Esophagus mucosa (tissue), 1 donor: ENCODE results near the gene ADSS2. TPM values are rescaled to one million over a fixed set of nuclear protein-coding genes. Genes with fewer than 3 reads are reported as not detected.
"Not testable (repeated sequence)": the region's sequence is repeated elsewhere in the genome, so short reads cannot be mapped to it uniquely, and the experiment has no call there.

ENCODE experiments used
- ATAC-seq: fragments of 200-7000 bp; cut with Tn5 transposase; one replicate; pipeline ENCODE4 v1.9.1; 2020
- total RNA-seq: library from RNA; stranded (reverse); gene quantifications from one replicate; pipeline ENCODE4 v1.2.4, GENCODE V29; 2023
- donor health status: DM: yes; HTN: yes; CAD: no.

ADSS2 gene
- total RNA-seq, 1 donor from 2014 or later = 26.3 TPM

- peak; percentile 79 for ATAC-seq
Measured at GRCh38 chr1:244395965-244396364, 55.7 kb downstream of the ADSS2 start.

- ATAC-seq = peak; percentile 25
Measured at GRCh38 chr1:244394826-244395765, 56.6 kb downstream of the ADSS2 start.

- ATAC-seq = no peak
Measured at GRCh38 chr1:244394346-244394745, 57.4 kb downstream of the ADSS2 start.

DNA sequence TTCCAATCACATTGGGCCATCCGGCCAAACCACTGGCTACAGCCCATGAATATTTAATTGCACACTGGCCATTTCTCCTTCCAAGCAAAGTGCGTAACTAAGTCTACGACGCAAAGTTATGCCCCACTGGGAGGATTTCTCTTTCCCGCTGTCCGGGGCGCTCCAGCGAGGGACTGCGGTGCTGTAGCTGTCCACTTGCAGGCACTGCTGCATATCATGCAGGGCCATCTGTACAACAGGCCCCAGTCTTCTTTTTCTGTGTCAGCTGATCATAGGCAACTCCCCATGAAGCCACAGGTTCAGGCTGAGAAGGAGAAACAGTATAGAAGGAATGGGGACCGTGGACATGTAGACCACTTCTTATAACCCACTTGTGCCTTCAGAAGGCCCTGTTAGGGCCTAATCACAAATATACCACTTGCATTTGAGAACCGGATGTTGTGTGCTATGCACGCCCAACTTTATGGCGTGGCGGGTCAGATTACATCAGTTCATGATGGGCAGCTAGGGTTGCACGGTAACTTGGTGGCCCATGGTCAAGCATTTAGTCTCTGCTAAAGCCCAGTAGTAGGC is 58.0 kb downstream of the ADSS2 start:
- ATAC-seq = no peak

DNA sequence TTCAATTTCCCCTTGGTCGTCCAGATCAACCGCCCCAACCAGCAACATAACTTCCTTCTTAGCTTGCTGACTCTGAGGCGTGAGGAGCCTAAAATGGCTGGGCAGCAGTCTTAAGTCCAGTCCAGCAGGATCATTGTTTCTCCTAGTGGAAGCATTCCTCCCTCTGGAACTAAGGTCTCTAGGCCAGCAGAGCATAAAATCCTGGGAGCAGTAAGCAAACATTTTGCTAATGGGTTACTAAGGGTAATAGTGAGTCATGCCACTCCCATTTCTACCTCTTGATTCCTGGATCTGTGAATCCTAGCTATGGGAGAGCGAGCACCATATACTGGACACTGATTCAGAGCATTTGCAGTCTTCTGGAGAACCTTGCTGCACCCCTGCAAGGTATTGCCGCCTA is 59.9 kb downstream of the ADSS2 start:
- peak; percentile 27 for ATAC-seq

DNA sequence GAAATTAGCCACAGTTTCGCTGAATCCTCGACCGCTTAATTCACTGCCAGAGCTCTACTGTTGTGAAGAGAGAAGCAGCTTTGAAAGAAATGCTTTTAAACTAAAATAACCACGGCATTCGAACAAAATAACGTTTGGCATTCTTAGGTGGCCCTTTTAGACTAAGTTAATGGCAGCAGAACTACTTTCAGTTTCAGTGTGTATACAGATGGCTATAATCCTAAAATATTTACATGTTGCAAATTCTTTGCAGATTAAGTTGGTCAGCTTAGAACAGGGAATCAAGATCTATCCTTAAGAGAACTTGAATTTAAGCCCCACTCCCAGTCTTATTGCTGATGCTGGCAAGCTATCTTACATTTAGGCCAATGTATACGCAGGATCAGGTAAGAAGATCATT is 62.7 kb downstream of the ADSS2 start:
- ATAC-seq = no peak

- no peak for ATAC-seq
Measured at GRCh38 chr1:244387415-244387814, 64.3 kb downstream of the ADSS2 start.

DNA sequence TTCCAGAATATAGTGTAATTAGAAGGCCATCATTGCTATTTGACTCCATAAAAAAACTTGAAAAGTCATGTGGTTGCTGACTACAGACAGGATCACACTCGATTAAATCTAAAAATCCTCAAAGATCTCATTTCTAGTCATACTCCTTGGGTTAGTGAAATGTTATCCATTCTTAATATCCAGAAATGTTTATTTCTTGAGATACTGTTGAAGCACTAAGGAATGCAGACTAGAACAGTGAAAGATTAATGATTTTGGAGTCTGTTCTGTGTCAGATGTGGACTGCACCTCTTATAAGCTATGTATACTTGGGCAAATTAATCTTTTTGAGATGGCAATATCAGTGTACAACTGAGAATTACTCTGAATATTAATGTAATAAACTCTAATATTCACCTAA is 65.1 kb downstream of the ADSS2 start:
- ATAC-seq = no peak

DNA sequence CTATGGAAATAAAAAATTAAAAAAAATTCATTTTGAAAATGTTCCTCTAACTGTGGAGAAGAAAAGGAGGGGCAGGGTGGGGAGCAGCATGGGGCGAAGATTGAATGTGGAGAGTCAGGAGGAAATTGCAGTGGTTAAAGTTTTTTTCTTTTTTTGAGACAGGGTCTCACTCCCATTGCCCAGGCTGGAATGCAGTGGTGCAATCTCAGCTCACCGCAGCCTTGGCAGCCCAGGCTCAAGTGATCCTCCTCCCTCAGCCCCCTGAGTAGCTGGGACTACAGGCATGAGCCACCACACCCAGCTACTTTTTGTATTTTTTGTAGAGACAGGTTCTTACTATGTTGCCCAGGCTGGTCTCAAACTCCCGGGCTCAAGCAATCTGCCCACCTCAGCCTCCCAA is 67.6 kb downstream of the ADSS2 start:
- no peak for ATAC-seq

DNA sequence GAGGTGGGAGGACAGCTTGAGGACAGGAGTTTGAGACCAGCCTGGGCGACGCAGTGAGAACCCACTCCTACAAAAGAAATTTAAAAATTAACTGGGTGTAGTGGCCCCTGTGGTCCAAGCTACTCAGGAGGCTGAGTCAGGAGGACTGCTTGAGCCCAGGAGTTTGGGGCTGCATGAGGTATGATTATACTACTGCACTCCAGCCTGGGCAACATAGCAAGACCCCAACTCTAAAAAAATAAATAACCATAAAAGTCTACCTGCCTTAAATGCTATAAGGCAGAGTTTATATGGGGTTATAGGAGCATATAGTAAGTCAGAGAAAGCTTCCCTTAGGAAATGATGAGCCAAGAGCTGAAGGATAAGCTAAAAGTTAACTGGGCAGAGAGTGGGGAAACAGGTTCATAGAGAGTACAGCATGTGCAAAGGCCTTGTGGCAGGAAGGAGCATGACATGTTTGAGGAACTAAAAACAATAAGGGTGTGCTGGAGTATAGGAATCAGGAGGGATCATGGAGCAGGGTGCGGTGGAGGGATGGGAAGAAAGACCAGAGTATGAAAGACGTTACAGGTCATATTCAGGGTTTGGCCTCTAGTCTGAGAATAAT is 68.3 kb downstream of the ADSS2 start:
- ATAC-seq = peak; percentile 61

GRCh38 chr1:244381878-244382565 is 69.7 kb downstream of the ADSS2 start:
- no peak for ATAC-seq

DNA sequence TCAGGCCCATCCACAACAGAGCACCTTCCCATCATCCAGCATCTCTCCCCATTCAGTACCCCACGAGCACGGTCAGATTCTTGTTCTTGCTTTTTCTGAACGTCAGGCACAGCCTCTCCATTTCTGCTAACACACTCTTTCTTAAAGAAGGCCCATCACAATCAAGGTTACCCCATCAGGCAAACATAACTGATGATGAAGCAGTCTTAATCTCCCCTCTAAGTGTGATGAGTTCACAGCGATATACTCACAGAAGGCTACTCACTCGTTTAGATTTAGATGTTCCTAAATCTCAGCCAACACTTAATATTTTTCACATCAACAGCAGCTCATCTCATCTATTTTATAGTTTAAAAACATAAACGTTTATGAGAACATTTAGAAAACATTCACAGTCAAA is 75.6 kb downstream of the ADSS2 start:
- ATAC-seq = no peak

GRCh38 chr1:244375051-244375450 is 76.7 kb downstream of the ADSS2 start:
- ATAC-seq = no peak

- ATAC-seq = not testable (repeated sequence)
Measured at GRCh38 chr1:244374484-244374883, 77.2 kb downstream of the ADSS2 start.

- peak; percentile 76 for ATAC-seq
Measured at GRCh38 chr1:244371242-244372141, 80.2 kb downstream of the ADSS2 start.

- no peak for ATAC-seq
Measured at GRCh38 chr1:244370060-244370637, 81.6 kb downstream of the ADSS2 start.

DNA sequence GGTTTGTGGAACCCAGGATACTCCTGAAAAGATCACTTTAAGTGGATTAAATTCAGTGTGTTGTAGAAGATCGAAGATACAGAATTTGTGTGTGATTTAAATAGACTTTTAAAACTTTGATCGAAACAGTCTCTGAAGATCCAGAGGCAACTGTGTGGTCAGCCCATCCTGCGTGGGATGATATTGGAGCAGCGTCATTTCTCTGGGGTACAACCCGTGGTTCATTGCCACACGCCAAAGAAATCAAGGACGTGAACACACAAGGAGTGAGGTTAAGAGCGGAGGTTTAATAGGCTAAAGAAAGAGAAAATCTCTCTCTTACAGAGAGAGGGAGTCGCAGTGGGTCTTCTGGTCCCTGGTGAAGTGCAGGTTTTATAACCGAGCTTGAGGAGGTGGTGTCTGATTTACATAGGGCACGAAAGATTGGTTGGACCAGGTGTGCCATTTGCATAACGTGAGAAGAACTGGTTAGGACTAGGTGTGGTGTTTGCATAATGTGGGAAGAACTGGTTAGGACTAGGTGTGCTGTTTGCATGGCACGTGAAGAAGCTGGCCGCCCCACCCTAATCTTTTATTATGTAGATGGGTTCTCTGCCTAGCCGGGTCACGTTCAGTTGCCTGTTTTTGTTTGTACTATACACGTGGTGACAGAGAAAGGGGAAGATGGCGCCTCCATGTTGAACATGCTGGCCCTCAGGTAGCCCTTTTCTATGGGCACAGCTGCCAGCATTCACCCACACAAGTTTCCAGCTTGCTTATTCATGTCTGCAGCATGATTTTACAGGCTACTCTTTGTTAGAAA is 82.3 kb downstream of the ADSS2 start:
- ATAC-seq = peak; percentile 90

- no peak for ATAC-seq
Measured at GRCh38 chr1:244368279-244368678, 83.4 kb downstream of the ADSS2 start.

GRCh38 chr1:244367399-244368114 is 84.2 kb downstream of the ADSS2 start:
- no peak for ATAC-seq

DNA sequence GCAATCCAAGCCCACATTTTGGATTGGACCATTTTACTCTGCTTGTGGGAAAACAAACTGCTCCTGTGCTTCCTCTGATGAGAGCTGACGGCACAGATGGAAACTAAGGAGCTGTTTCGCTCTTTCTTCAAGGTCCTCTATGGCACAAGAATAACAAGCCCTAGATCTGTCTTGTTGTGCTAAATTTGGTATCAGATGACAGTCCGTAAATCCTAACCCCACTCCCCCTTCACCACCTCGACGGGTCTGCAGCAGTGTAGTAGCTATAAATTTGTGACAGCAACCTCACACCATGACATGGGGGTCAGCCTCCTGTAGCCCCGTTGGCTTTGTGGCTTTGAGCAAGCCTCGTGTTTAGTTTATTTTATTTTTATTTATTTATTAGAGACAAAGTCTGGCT is 85.9 kb downstream of the ADSS2 start:
- no peak for ATAC-seq
